Mammary epithelial cell (primary cell): ENCODE results near the gene RNF213.

Source experiments
- EZH2 ChIP-seq: IDR thresholded peaks from 2 replicates; pipeline ENCODE4 v1.6.1; 2012; ENCODE audit warnings: low read length, inconsistent platforms, borderline replicate concordance
- TF ChIP-seq, protein P1 (sequence below), 2 donors: IDR thresholded peaks in 1 of 2; conservative IDR thresholded peaks in 1 of 2; 2 replicates each; pipeline ENCODE4 v1.5.1; 2011 to 2012; ENCODE audit warnings: inconsistent platforms in 2 of 2, low read length in 2 of 2, mild to moderate bottlenecking in 2 of 2, control low read depth in 1 of 2, low read depth in 1 of 2; ENCODE audit not compliant: insufficient read depth in 1 of 2; ENCODE audit errors: extremely low read depth in 1 of 2

DNA sequence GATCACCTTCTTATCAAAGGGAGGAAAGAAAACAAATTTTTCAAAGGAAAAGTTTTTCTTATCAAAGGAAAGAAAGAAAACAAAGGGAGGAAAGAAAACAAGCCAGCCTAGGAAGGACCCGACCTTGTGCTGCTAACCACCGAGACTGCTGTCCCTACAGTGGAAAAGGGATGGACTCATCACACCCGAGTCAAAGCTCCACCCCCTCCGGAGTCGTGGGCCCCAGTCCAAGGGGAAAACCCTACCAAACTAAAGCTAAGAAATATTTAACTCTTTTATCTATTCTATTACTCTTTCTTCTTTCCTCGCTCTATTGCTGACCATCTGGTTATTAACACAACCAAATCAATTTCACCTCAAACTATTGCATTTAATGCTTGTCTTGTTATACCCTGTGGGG is 148.2 kb downstream of the RNF213 start:
- TF ChIP-seq, protein P1, sequence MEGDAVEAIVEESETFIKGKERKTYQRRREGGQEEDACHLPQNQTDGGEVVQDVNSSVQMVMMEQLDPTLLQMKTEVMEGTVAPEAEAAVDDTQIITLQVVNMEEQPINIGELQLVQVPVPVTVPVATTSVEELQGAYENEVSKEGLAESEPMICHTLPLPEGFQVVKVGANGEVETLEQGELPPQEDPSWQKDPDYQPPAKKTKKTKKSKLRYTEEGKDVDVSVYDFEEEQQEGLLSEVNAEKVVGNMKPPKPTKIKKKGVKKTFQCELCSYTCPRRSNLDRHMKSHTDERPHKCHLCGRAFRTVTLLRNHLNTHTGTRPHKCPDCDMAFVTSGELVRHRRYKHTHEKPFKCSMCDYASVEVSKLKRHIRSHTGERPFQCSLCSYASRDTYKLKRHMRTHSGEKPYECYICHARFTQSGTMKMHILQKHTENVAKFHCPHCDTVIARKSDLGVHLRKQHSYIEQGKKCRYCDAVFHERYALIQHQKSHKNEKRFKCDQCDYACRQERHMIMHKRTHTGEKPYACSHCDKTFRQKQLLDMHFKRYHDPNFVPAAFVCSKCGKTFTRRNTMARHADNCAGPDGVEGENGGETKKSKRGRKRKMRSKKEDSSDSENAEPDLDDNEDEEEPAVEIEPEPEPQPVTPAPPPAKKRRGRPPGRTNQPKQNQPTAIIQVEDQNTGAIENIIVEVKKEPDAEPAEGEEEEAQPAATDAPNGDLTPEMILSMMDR (conservative IDR thresholded peaks at IDR 0.05 in 1 of 2, IDR thresholded peaks at IDR 0.05 in 1 of 2; ENCODE audit: extremely low read depth in 1 of 2, insufficient read depth in 1 of 2, low read depth in 1 of 2, low read length in 2 of 2), result no peak
- TF ChIP-seq EZH2, result no peak
